Progenitor cell of endocrine pancreas (in vitro differentiated cells): ENCODE data around the gene NFIB. TPM values are rescaled to one million over a fixed set of nuclear protein-coding genes. Genes with fewer than 3 reads are reported as not detected.

Experiments used
- DNase-seq: peaks from one replicate; pipeline ENCODE4 v3.0.0; 2021; ENCODE audit warnings: low spot score; ENCODE audit not compliant: unreplicated experiment
- H3K27ac Mint-ChIP-seq: 2 replicates; pipeline ENCODE4 v1.8.0; 2021; ENCODE audit warnings: mild to moderate bottlenecking, moderate library complexity, mixed read lengths
- H3K27me3 Mint-ChIP-seq: 2 replicates; pipeline ENCODE4 v1.8.0; 2021; ENCODE audit warnings: mixed read lengths
- H3K36me3 Mint-ChIP-seq: 2 replicates; pipeline ENCODE4 v1.8.0; 2022; ENCODE audit warnings: mixed read lengths; ENCODE audit not compliant: insufficient read depth
- H3K4me1 Mint-ChIP-seq: 2 replicates; pipeline ENCODE4 v1.8.0; 2021; ENCODE audit warnings: low read depth, mixed read lengths
- H3K4me3 Mint-ChIP-seq: 2 replicates; pipeline ENCODE4 v1.8.0; 2021; ENCODE audit warnings: low read depth, mild to moderate bottlenecking, moderate library complexity, mixed read lengths
- H3K9me3 Mint-ChIP-seq: 2 replicates; pipeline ENCODE4 v1.8.0; 2021; ENCODE audit warnings: low read depth, mixed read lengths
- CTCF ChIP-seq: fragments of 200-600 bp; sonication (generic); IDR thresholded peaks from one replicate; pipeline ENCODE4 v1.5.0; 2021; ENCODE audit warnings: antibody characterized with exemption, mild to moderate bottlenecking; ENCODE audit not compliant: unreplicated experiment
- total RNA-seq: library from RNA; stranded (reverse); gene quantifications from 2 replicates; pipeline ENCODE4 v1.2.1, GENCODE V29; 2021

NFIB gene
- total RNA-seq, 1 donor from 2014 or later: 15.5 TPM

DNA sequence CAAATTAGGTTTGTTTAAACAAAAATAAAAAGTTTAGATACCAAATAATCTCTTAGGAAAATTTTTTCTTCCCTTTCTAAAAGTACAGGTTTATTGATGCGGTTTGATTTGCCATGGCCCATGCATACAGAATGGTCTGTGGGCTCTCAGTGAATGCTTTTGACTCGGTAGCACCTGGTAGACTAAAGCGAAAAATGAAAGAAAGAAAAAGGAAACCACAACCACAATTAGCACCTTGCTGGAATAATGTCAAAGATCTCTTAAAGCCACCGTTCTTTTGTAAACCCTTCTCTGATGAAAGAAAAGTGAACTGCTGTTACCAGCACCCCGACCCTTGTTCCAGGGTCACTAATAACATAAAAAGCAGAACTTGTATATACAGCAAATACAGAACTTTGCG, 157.9 kb downstream of the NFIB start:
- Mint-ChIP-seq H3K9me3 (no peaks in the 10 kb centered on the region), H3K4me3 (no peak overlapping the region), H3K36me3 (no peaks in the 10 kb centered on the region), H3K27ac (no peak overlapping the region), H3K27me3 (no peaks in the 10 kb centered on the region), H3K4me1 (peaks cover 6% of the 10 kb centered on the region)
- TF ChIP-seq CTCF: no peak
- DNase-seq: no peak

GRCh38 chr9:14155237-14155636, 158.7 kb downstream of the NFIB start:
- no peak for TF ChIP-seq CTCF
- H3K4me1 Mint-ChIP-seq: peaks cover 6% of the 10 kb centered on the region

DNA sequence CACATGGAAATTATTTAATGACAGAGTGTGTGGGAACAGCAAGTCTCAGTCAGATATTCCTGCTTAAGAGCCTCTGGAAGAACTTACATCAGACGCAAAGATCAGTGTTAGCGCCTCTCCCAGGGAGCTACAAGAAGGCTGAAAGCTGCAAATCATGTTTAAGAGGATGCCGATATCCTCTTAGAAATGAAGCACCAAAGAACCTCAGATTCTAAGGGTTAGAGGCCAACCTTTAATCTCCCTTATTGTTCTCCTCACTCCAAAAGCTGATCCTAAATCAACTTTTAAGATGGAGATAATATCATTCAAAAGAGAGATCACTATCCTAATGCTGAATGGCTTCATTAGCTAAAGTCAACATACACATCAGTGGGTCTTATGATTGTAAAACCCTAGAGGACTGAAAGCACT, 160.6 kb downstream of the NFIB start:
- peaks cover 6% of the 10 kb centered on the region for H3K4me1 Mint-ChIP-seq
- no peak for DNase-seq
- H3K27me3 Mint-ChIP-seq: no peaks in the 10 kb centered on the region
- no peaks in the 10 kb centered on the region for H3K36me3 Mint-ChIP-seq
- no peak overlapping the region for H3K4me3 Mint-ChIP-seq
- no peak for TF ChIP-seq CTCF
- no peaks in the 10 kb centered on the region for H3K9me3 Mint-ChIP-seq
- no peak overlapping the region for H3K27ac Mint-ChIP-seq

More at GRCh38 chr9:14155237-14155636, 158.7 kb downstream of the NFIB start:
- Mint-ChIP-seq H3K4me3 (no peak overlapping the region), H3K9me3 (no peaks in the 10 kb centered on the region), H3K27me3 (no peaks in the 10 kb centered on the region), H3K36me3 (no peaks in the 10 kb centered on the region), H3K27ac (no peak overlapping the region)
- DNase-seq: no peak

GRCh38 chr9:14151451-14151850, 162.5 kb downstream of the NFIB start:
- DNase-seq: no peak
- Mint-ChIP-seq H3K36me3 (no peaks in the 10 kb centered on the region), H3K4me1 (peaks cover 6% of the 10 kb centered on the region), H3K27me3 (no peaks in the 10 kb centered on the region), H3K4me3 (no peak overlapping the region), H3K27ac (no peak overlapping the region), H3K9me3 (no peaks in the 10 kb centered on the region)
- no peak for TF ChIP-seq CTCF

GRCh38 chr9:14148501-14149103, 165.3 kb downstream of the NFIB start:
- Mint-ChIP-seq H3K4me3 (no peak overlapping the region), H3K36me3 (no peaks in the 10 kb centered on the region), H3K27ac (no peak overlapping the region), H3K27me3 (no peaks in the 10 kb centered on the region), H3K9me3 (no peaks in the 10 kb centered on the region), H3K4me1 (no peaks in the 10 kb centered on the region)
- no peak for DNase-seq
- TF ChIP-seq CTCF: no peak
